Measurements from ENCODE around the gene BCL7B. TPM values are rescaled to one million over a fixed set of nuclear protein-coding genes. Genes with fewer than 3 reads are reported as not detected.

Gene BCL7B
- total RNA-seq, 1 experiment from 2014 or later = 95.4 TPM

DNA sequence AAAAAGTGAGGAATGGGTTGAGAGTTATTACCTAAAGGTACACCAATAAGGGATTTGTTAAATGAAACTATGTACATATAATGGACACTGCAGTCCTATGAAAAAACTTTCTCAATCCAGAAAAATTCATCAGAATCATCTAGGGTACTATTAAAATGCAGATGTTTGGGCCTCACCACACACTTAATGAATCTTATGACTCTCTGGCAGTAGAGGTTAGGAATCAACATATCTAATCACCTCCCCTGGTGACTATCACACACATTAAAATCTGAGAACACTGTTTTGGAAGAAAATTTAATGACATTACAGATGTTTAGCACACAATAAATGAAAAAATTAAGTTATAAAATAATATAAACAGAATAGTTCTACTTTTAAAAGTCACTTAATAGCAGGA is 67.5 kb downstream of the BCL7B start:
- Histone ChIP-seq H3K27me3 (ENCODE audit: control insufficient read depth, insufficient read depth, low read length) (no peaks in the 10 kb centered on the region), H3K27ac (ENCODE audit: low read length) (no peak overlapping the region), H3K9me3 (ENCODE audit: control insufficient read depth, insufficient read depth, low read depth, low read length) (no peaks in the 10 kb centered on the region), H3K36me3 (ENCODE audit: control insufficient read depth, insufficient read depth, low read length) (peaks cover 51% of the 10 kb centered on the region), H3K4me3 (ENCODE audit: low read depth in 2 of 2, low read length in 2 of 2) (no peak overlapping the region), H3K4me1 (ENCODE audit: control insufficient read depth, insufficient read depth, low read length) (no peaks in the 10 kb centered on the region)
- no peak for TF ChIP-seq SIN3A (IDR thresholded peaks at IDR 0.05; ENCODE audit: borderline replicate concordance, insufficient read depth, low read depth, low read length)
- TF ChIP-seq, protein P1, sequence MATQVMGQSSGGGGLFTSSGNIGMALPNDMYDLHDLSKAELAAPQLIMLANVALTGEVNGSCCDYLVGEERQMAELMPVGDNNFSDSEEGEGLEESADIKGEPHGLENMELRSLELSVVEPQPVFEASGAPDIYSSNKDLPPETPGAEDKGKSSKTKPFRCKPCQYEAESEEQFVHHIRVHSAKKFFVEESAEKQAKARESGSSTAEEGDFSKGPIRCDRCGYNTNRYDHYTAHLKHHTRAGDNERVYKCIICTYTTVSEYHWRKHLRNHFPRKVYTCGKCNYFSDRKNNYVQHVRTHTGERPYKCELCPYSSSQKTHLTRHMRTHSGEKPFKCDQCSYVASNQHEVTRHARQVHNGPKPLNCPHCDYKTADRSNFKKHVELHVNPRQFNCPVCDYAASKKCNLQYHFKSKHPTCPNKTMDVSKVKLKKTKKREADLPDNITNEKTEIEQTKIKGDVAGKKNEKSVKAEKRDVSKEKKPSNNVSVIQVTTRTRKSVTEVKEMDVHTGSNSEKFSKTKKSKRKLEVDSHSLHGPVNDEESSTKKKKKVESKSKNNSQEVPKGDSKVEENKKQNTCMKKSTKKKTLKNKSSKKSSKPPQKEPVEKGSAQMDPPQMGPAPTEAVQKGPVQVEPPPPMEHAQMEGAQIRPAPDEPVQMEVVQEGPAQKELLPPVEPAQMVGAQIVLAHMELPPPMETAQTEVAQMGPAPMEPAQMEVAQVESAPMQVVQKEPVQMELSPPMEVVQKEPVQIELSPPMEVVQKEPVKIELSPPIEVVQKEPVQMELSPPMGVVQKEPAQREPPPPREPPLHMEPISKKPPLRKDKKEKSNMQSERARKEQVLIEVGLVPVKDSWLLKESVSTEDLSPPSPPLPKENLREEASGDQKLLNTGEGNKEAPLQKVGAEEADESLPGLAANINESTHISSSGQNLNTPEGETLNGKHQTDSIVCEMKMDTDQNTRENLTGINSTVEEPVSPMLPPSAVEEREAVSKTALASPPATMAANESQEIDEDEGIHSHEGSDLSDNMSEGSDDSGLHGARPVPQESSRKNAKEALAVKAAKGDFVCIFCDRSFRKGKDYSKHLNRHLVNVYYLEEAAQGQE (IDR thresholded peaks at IDR 0.05; ENCODE audit: insufficient read depth in 1 of 2, low read depth in 2 of 2, low read length in 1 of 2) = no peak
- TF ChIP-seq TCF7L2 (IDR thresholded peaks at IDR 0.05; ENCODE audit: low read depth, low read length) = no peak
- TF ChIP-seq POLR2AphosphoS5 (IDR thresholded peaks at IDR 0.05; ENCODE audit: low read depth, low read length) = no peak
- TF ChIP-seq, protein P2, sequence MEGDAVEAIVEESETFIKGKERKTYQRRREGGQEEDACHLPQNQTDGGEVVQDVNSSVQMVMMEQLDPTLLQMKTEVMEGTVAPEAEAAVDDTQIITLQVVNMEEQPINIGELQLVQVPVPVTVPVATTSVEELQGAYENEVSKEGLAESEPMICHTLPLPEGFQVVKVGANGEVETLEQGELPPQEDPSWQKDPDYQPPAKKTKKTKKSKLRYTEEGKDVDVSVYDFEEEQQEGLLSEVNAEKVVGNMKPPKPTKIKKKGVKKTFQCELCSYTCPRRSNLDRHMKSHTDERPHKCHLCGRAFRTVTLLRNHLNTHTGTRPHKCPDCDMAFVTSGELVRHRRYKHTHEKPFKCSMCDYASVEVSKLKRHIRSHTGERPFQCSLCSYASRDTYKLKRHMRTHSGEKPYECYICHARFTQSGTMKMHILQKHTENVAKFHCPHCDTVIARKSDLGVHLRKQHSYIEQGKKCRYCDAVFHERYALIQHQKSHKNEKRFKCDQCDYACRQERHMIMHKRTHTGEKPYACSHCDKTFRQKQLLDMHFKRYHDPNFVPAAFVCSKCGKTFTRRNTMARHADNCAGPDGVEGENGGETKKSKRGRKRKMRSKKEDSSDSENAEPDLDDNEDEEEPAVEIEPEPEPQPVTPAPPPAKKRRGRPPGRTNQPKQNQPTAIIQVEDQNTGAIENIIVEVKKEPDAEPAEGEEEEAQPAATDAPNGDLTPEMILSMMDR (IDR thresholded peaks at IDR 0.05) = no peak
- intact Hi-C loops (cut with micrococcal nuclease; ENCODE audit: unreplicated experiment) = no loop called here
- CTCF ChIA-PET = no interaction called here
- POLR2A ChIA-PET = interaction anchor here (0.5 kb wide), 1 partner anchor 96 kb away, joined by 5 read pairs; no protein-coding TSS in a partner anchor
- no TSS peak for BruUV-seq (replicated peaks)
- in situ Hi-C loops (cut with HindIII; ENCODE audit: low pct_unique_long_range_greater_than_20kb, low sequenced_read_pairs) = no loop called here
- DNase-seq (ENCODE audit: low read depth, low spot score) (no peak), ATAC-seq (no peak)

DNA sequence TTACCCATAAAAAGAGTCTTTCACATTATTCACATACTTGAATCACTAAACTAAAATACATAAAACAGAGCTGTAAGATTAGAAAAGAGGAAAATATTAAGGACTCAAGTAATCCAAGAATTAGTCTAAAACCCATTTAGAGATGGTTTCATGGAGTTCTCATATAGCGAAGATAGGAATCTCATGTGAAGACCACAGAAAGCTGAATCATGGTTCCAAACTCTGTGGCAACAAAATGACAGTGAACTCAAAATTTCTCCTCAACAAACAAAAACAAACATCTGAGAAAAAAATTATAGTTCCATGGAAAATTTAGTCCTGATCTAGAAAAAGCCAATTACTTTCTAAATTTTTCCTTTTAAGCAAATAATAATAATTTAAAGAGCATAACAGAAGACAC is 70.0 kb downstream of the BCL7B start:
- DNase-seq (ENCODE audit: low read depth, low spot score) (no peak), ATAC-seq (no peak)
- CTCF ChIA-PET = no interaction called here
- Histone ChIP-seq H3K36me3 (ENCODE audit: control insufficient read depth, insufficient read depth, low read length) (peaks cover 50% of the 10 kb centered on the region), H3K9me3 (ENCODE audit: control insufficient read depth, insufficient read depth, low read depth, low read length) (no peaks in the 10 kb centered on the region), H3K27me3 (ENCODE audit: control insufficient read depth, insufficient read depth, low read length) (no peaks in the 10 kb centered on the region), H3K27ac (ENCODE audit: low read length) (no peak overlapping the region), H3K4me1 (ENCODE audit: control insufficient read depth, insufficient read depth, low read length) (no peaks in the 10 kb centered on the region), H3K4me3 (ENCODE audit: low read depth in 2 of 2, low read length in 2 of 2) (no peak overlapping the region)
- in situ Hi-C loops (cut with HindIII; ENCODE audit: low pct_unique_long_range_greater_than_20kb, low sequenced_read_pairs) (no loop called here), intact Hi-C loops (cut with micrococcal nuclease; ENCODE audit: unreplicated experiment) (no loop called here)
- no peak for TF ChIP-seq POLR2AphosphoS5 (IDR thresholded peaks at IDR 0.05; ENCODE audit: low read depth, low read length)
- TF ChIP-seq, protein P2 (IDR thresholded peaks at IDR 0.05) = no peak
- TF ChIP-seq SIN3A (IDR thresholded peaks at IDR 0.05; ENCODE audit: borderline replicate concordance, insufficient read depth, low read depth, low read length) = no peak
- no peak for TF ChIP-seq TCF7L2 (IDR thresholded peaks at IDR 0.05; ENCODE audit: low read depth, low read length)
- TF ChIP-seq, protein P1 (IDR thresholded peaks at IDR 0.05; ENCODE audit: insufficient read depth in 1 of 2, low read depth in 2 of 2, low read length in 1 of 2) = no peak
- POLR2A ChIA-PET = no interaction called here
- no TSS peak for BruUV-seq (replicated peaks)

Other genes starting within 250 kb of the BCL7B start
- gene NSUN5, start 248.9 kb downstream of the BCL7B start, total RNA-seq (2021; ENCODE audit: unreplicated experiment) = 66.8 TPM
- gene TRIM50, start 229.6 kb downstream of the BCL7B start, total RNA-seq (2021; ENCODE audit: unreplicated experiment) = not detected
- not detected for gene FKBP6, start 229.5 kb downstream of the BCL7B start, total RNA-seq (2021; ENCODE audit: unreplicated experiment)
- 3.2 TPM for gene FZD9, start 123.9 kb downstream of the BCL7B start, total RNA-seq (2021; ENCODE audit: unreplicated experiment)
- gene BAZ1B, start 35.4 kb downstream of the BCL7B start, total RNA-seq (2021; ENCODE audit: unreplicated experiment) = 107 TPM
- gene TBL2, start 20.9 kb upstream of the BCL7B start, total RNA-seq (2021; ENCODE audit: unreplicated experiment) = 60.1 TPM
- gene MLXIPL, start 66.8 kb upstream of the BCL7B start, total RNA-seq (2021; ENCODE audit: unreplicated experiment) = 7.2 TPM
- gene VPS37D, start 110.1 kb upstream of the BCL7B start, total RNA-seq (2021; ENCODE audit: unreplicated experiment) = 4.4 TPM
- 11.1 TPM for gene DNAJC30, start 125.8 kb upstream of the BCL7B start, total RNA-seq (2021; ENCODE audit: unreplicated experiment)
- gene BUD23, start 125.9 kb upstream of the BCL7B start, total RNA-seq (2021; ENCODE audit: unreplicated experiment) = 124 TPM
- 80.9 TPM for gene STX1A, start 162.0 kb upstream of the BCL7B start, total RNA-seq (2021; ENCODE audit: unreplicated experiment)
- gene ABHD11, start 181.1 kb upstream of the BCL7B start, total RNA-seq (2021; ENCODE audit: unreplicated experiment) = 54.2 TPM
- gene CLDN3, start 212.6 kb upstream of the BCL7B start, total RNA-seq (2021; ENCODE audit: unreplicated experiment) = 16.8 TPM

Measured in Panc1 (cell line).